ENCODE data around the gene SAP30L.

DNA sequence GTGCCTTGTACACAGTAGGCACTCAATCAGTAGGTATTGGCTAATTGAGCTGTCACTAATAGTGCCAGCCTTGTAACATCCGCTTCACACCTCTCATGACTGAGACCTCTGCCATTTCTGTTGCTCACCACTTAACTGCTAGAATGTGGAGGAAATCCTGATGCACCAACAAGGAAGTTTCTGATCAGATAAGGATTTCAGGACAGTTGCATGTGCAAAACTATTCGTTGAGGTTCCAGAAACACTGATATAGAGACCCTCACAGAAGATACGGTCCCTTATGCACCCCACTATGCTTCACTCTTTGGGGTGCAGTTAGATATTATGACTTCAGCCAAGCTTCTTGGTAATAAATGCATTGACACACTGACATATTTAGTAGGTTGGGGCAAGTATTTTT is 10.7 kb downstream of the SAP30L start:
- TF ChIP-seq, protein P1, sequence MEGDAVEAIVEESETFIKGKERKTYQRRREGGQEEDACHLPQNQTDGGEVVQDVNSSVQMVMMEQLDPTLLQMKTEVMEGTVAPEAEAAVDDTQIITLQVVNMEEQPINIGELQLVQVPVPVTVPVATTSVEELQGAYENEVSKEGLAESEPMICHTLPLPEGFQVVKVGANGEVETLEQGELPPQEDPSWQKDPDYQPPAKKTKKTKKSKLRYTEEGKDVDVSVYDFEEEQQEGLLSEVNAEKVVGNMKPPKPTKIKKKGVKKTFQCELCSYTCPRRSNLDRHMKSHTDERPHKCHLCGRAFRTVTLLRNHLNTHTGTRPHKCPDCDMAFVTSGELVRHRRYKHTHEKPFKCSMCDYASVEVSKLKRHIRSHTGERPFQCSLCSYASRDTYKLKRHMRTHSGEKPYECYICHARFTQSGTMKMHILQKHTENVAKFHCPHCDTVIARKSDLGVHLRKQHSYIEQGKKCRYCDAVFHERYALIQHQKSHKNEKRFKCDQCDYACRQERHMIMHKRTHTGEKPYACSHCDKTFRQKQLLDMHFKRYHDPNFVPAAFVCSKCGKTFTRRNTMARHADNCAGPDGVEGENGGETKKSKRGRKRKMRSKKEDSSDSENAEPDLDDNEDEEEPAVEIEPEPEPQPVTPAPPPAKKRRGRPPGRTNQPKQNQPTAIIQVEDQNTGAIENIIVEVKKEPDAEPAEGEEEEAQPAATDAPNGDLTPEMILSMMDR (conservative IDR thresholded peaks at IDR 0.05 in 1 of 2, IDR thresholded peaks at IDR 0.05 in 1 of 2; ENCODE audit: low read depth in 1 of 2, low read length in 2 of 2) = no peak
- TF ChIP-seq EZH2 (IDR thresholded peaks at IDR 0.05; ENCODE audit: low read length, missing control alignments) = no peak
